GM10266 (cell line): ENCODE data around the gene CACNA2D1.

Experiments
- DNase-seq: peaks from one replicate; pipeline ENCODE4 v3.0.0; 2012; ENCODE audit errors: extremely low spot score
- TF ChIP-seq, protein P1 (sequence below): IDR thresholded peaks from 2 replicates; pipeline ENCODE4 v1.5.1; 2012; ENCODE audit warnings: mild to moderate bottlenecking, low read depth; ENCODE audit not compliant: control insufficient read depth, insufficient read depth; ENCODE audit errors: missing control alignments

Gene CACNA2D1

DNA sequence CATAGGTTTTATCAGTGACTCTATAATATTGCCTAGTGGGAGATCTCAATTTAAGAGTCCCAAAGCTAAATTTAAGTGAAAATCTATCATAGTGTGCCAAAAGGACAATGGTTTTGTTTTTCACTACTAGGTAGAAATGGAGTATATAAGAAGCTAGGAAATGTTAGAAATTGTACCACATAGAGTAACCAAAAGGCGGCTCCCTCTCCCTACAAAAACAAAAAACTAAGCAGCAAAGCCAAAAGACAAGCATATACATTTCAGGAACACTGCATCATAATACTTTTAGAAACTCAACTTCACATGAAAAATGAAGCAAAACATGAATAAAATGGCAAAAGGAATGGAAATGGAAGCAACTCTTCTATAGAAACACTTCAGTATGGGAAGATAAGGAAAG, 271.6 kb downstream of the CACNA2D1 start:
- TF ChIP-seq, protein P1, sequence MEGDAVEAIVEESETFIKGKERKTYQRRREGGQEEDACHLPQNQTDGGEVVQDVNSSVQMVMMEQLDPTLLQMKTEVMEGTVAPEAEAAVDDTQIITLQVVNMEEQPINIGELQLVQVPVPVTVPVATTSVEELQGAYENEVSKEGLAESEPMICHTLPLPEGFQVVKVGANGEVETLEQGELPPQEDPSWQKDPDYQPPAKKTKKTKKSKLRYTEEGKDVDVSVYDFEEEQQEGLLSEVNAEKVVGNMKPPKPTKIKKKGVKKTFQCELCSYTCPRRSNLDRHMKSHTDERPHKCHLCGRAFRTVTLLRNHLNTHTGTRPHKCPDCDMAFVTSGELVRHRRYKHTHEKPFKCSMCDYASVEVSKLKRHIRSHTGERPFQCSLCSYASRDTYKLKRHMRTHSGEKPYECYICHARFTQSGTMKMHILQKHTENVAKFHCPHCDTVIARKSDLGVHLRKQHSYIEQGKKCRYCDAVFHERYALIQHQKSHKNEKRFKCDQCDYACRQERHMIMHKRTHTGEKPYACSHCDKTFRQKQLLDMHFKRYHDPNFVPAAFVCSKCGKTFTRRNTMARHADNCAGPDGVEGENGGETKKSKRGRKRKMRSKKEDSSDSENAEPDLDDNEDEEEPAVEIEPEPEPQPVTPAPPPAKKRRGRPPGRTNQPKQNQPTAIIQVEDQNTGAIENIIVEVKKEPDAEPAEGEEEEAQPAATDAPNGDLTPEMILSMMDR: no peak

DNA sequence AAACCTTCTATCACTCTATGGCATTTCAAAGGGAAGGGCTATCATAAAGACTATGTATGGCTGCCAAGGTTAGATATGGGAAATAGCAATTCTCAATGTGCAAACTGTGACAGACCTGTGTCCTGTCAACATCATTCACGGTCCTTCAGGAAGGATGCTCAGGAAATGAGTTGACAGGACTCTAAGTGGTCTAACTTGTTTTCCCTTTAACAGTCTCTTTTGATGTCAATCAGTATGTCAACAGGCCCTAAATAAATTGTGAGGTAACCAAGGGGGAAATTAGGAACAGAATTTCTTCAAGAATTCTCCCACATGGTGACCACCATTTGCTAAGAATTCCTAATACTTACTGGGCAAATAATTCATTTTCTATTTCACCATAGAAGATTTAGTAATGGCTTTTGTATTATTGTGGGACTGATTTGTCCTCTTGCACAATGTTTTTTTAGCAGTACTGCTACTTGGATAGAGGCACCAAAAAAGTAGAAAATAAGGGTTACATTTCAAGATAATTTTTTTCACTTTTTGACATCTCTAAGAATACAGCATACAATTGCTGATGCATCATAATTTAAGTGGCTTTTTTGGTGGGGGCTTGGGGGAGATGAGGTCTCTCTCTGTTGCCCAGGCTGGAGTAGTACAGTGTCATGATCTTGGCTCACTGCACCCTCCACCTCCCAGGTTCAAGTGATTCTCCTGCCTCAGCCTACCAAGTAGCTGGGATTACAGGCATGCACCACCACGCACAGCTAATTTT, 275.8 kb downstream of the CACNA2D1 start:
- TF ChIP-seq, protein P1: no peak
- no peak for DNase-seq

More for the DNA sequence above, 271.6 kb downstream of the CACNA2D1 start:
- no peak for DNase-seq

- DNase-seq: no peak
- TF ChIP-seq, protein P1: no peak
These were observed 277.1 kb downstream of the CACNA2D1 start for GRCh38 chr7:82166260-82167015.

- TF ChIP-seq, protein P1: no peak
- no peak for DNase-seq
These were observed 278.8 kb downstream of the CACNA2D1 start for GRCh38 chr7:82164813-82165212.

DNA sequence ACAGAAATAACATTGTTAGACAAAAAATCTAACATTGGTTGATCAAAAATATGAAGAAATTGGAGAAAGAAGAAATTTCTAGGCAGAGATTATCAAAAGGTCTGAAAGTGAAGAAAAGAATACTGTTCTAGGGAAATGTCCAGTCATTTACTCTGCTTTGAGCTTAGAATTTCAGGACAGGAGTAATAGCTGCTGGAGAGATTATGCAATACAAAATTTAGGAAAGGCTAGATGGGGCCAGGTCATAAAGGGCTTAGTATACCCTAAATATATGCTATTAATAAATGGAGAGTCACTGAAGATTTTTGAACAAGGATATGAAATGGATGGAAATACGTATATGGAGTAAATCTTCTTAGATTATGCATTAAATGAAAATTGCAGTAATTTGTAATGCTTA, 279.2 kb downstream of the CACNA2D1 start:
- TF ChIP-seq, protein P1: no peak
- no peak for DNase-seq

GRCh38 chr7:82163586-82163985, 280.0 kb downstream of the CACNA2D1 start:
- DNase-seq: no peak
- TF ChIP-seq, protein P1: no peak

- TF ChIP-seq, protein P1: no peak
- DNase-seq: no peak
These were observed 281.3 kb downstream of the CACNA2D1 start for GRCh38 chr7:82162289-82162688.
